GM12873 (cell line): ENCODE data around the gene PES1.

Source experiments
- CTCF ChIP-seq: IDR thresholded peaks from 2 replicates; pipeline ENCODE4 v1.5.1; 2012; ENCODE audit warnings: low read depth, mild to moderate bottlenecking, moderate library complexity, low read length, control low read depth; ENCODE audit not compliant: insufficient read depth; ENCODE audit errors: missing control alignments

PES1 gene

GRCh38 chr22:30555282-30556210 is 36.2 kb downstream of the PES1 start:
- no peak for TF ChIP-seq CTCF

GRCh38 chr22:30553971-30554370 is 37.7 kb downstream of the PES1 start:
- TF ChIP-seq CTCF: no peak

GRCh38 chr22:30552719-30553118 is 39.0 kb downstream of the PES1 start:
- no peak for TF ChIP-seq CTCF

GRCh38 chr22:30547188-30547587 is 44.5 kb downstream of the PES1 start:
- TF ChIP-seq CTCF: no peak

GRCh38 chr22:30546616-30547015 is 45.1 kb downstream of the PES1 start, which contains the start of gene SEC14L6:
Gene SEC14L6 (minus strand): TSS chr22:30546741. CDS start chr22:30546682, 59 bp downstream.
- no peak for TF ChIP-seq CTCF

GRCh38 chr22:30542811-30543188 is 48.9 kb downstream of the PES1 start:
- TF ChIP-seq CTCF: no peak

- TF ChIP-seq CTCF: no peak
Measured at GRCh38 chr22:30541961-30542810, 49.5 kb downstream of the PES1 start.
